LNCAP (cell line): ENCODE data around the gene ANKRD9.

Source experiments
- CTCF ChIP-seq: fragments of 450-650 bp; IDR thresholded peaks from 2 replicates; pipeline ENCODE4 v1.5.1; 2017; ENCODE audit warnings: mild to moderate bottlenecking

The ANKRD9 gene

GRCh38 chr14:102500158-102500662, 9.4 kb downstream of the ANKRD9 start:
- no peak for TF ChIP-seq CTCF

- TF ChIP-seq CTCF: no peak
Observed at GRCh38 chr14:102499401-102500157, 10.0 kb downstream of the ANKRD9 start.

- no peak for TF ChIP-seq CTCF
Observed at GRCh38 chr14:102498678-102499265, 10.8 kb downstream of the ANKRD9 start.

- TF ChIP-seq CTCF: peak; percentile 45; the same call in 1 of the 2 replicates
Observed at GRCh38 chr14:102497998-102498677, 11.4 kb downstream of the ANKRD9 start.

GRCh38 chr14:102496958-102497744, 12.4 kb downstream of the ANKRD9 start:
- no peak for TF ChIP-seq CTCF

GRCh38 chr14:102496331-102496691, 13.3 kb downstream of the ANKRD9 start:
- TF ChIP-seq CTCF: no peak
